Right lobe of liver (tissue), 6 donors: ENCODE results near the gene MGRN1. TPM values are rescaled to one million over a fixed set of nuclear protein-coding genes. Genes with fewer than 3 reads are reported as not detected.
"Not testable (repeated sequence)": the region's sequence is repeated elsewhere in the genome, so short reads cannot be mapped to it uniquely, and the experiment has no call there.

Experiments used
- ATAC-seq, 4 donors: fragments of 200-7000 bp; cut with Tn5 transposase; one replicate each; pipeline ENCODE4 v1.9.1; 2020; ENCODE audit warnings: mild to moderate bottlenecking in 4 of 4, moderate library complexity in 4 of 4
- DNase-seq, 3 donors: peaks; one replicate each; pipeline ENCODE4 v3.0.0-alpha.2; 2020
- H3K27ac ChIP-seq, 3 donors: fragments of 200-600 bp; one replicate each; pipeline ENCODE4 v1.8.0; 2022
- H3K27me3 ChIP-seq, 2 donors: fragments of 200-600 bp; one replicate each; pipeline ENCODE4 v1.8.0; 2022
- H3K36me3 ChIP-seq, 4 donors: fragments of 200-600 bp; sonication (generic) in 1 of 4; one replicate each; pipeline versions ENCODE4 v1.5.1 to v1.8.0; 2017 to 2022; ENCODE audit warnings: control low read depth in 1 of 4
- H3K4me1 ChIP-seq, 4 donors: fragments of 200-600 bp; sonication (generic) in 1 of 4; one replicate each; pipeline versions ENCODE4 v1.5.1 to v1.8.0; 2017 to 2022; ENCODE audit warnings: control low read depth in 1 of 4
- H3K4me3 ChIP-seq, 3 donors: fragments of 200-600 bp; one replicate each; pipeline ENCODE4 v1.8.0; 2022
- H3K9me3 ChIP-seq, 4 donors: fragments of 200-600 bp; sonication (generic) in 1 of 4; one replicate each; pipeline versions ENCODE4 v1.5.1 to v1.8.0; 2017 to 2022; ENCODE audit warnings: control low read depth in 1 of 4
- CTCF ChIP-seq, 4 donors: fragments of 200-600 bp in 3 of 4; fragments of 450-650 bp in 1 of 4; IDR thresholded peaks; one replicate each; pipeline versions ENCODE4 v1.5.1 to v1.8.0; 2016 to 2022; ENCODE audit warnings: antibody characterized with exemption in 4 of 4, mild to moderate bottlenecking in 2 of 4
- POLR2A ChIP-seq: fragments of 450-650 bp; IDR thresholded peaks from one replicate; pipeline ENCODE4 v1.6.1; 2017; ENCODE audit warnings: antibody characterized with exemption, mild to moderate bottlenecking
- WGBS: methylation state at CpG from one replicate; pipeline ENCODE4 v1.1.6; 2018; ENCODE audit warnings: low coverage, low lambda C conversion rate; ENCODE audit not compliant: insufficient coverage; ENCODE audit errors: missing lambda C conversion rate; 5-methylcytosine and 5-hydroxymethylcytosine counted together
- intact Hi-C, 2 donors: fragments of 100-400 bp; cut with DNase I; formaldehyde crosslinking; loops; one replicate each; pipeline versions ENCODE4 v1.11.2 to v1.14.1; 2022
- total RNA-seq, 6 experiments: library from RNA; depleted of rRNA in 2 of 6; stranded (reverse); fragments of >200 nt in 2 of 6; fragmentation: NEBNext Ultra II Directional in 3 of 6; extraction: Animal tissue kit (Norgen Biotek cat#: 25700) in 3 of 6; gene quantifications; one replicate each; pipeline versions ENCODE4 v1.1.0 to v1.2.4, GENCODE V29; 2016 to 2023
- donor health status: DM: no; HTN: yes; CAD: no.
- donor health status: DM: no; HTN: no; CAD: no.
- donor health status: DM: no; HTN: no; CAD: no.
- donor health status: DM: no; HTN: yes; CAD: no.
- donor health status: DM: no; HTN: yes; CAD: no.

Gene MGRN1
- total RNA-seq, 6 experiments from 2014 or later, result 42.5 to 67.3 (median 49.5) TPM

- Histone ChIP-seq H3K9me3 (no peaks in the 10 kb centered on the region), H3K4me1 (peaks cover 0 to 37% (median 17%) of the 10 kb centered on the region in 4 donors), H3K36me3 (peaks cover 0 to 10% (median 0%) of the 10 kb centered on the region in 4 donors), H3K4me3 (no peak overlapping the region), H3K27me3 (no peaks in the 10 kb centered on the region), H3K27ac (peak overlapping the region in 1 of 3 donors; percentile 37)
- 66% methylated on average over 11 of the region's 25 CpGs for WGBS
- intact Hi-C loops, result no loop called here
- ATAC-seq (no peak), DNase-seq (no peak)
- no peak for TF ChIP-seq CTCF (IDR thresholded peaks at IDR 0.05)
- TF ChIP-seq POLR2A, result no peak
These were observed 25.3 kb downstream of the MGRN1 start for GRCh38 chr16:4649744-4650442.

- DNase-seq, result peak; percentile 53 to 76 (median 73)
- Histone ChIP-seq H3K27ac (peak overlapping the region in 1 of 3 donors; percentile 37), H3K36me3 (peaks cover 0 to 13% (median under 1%) of the 10 kb centered on the region in 4 donors), H3K4me1 (peaks cover 0 to 38% (median 17%) of the 10 kb centered on the region in 4 donors)
- H3K27me3 ChIP-seq, H3K9me3 ChIP-seq, intact Hi-C loops, H3K4me3 ChIP-seq: not testable (repeated sequence)
- TF ChIP-seq CTCF (IDR thresholded peaks at IDR 0.05), result peak; percentile 66 to 83 (median 76)
- 76% methylated on average over 11 of the region's 15 CpGs for WGBS
- ATAC-seq, result peak; percentile 14 to 48 (median 28)
These were observed 25.9 kb downstream of the MGRN1 start for GRCh38 chr16:4650443-4651074.

- H3K9me3 ChIP-seq, result no peaks in the 10 kb centered on the region
- no peak for DNase-seq
- intact Hi-C loops, result no loop called here
- no peak overlapping the region for H3K4me3 ChIP-seq
- H3K27me3 ChIP-seq, result no peaks in the 10 kb centered on the region
- H3K27ac ChIP-seq, result no peak overlapping the region
- H3K36me3 ChIP-seq, result peaks cover 0 to 21% (median 3%) of the 10 kb centered on the region in 4 donors
- ATAC-seq, result no peak
- 90% methylated on average over 5 of the region's 13 CpGs for WGBS
- TF ChIP-seq CTCF (IDR thresholded peaks at IDR 0.05) (no peak), POLR2A (no peak)
- peaks cover 0 to 38% (median 17%) of the 10 kb centered on the region in 4 donors for H3K4me1 ChIP-seq
These were observed 27.2 kb downstream of the MGRN1 start for GRCh38 chr16:4651827-4652226.

- DNase-seq (no peak), ATAC-seq (peak in 3 of 4 donors; percentile 1 to 37 (median 24))
- Histone ChIP-seq H3K9me3 (no peaks in the 10 kb centered on the region), H3K27me3 (no peaks in the 10 kb centered on the region), H3K4me3 (no peak overlapping the region), H3K27ac (peak overlapping the region; percentile 66 to 90 (median 81)), H3K36me3 (peaks cover 0 to 26% (median 7%) of the 10 kb centered on the region in 4 donors), H3K4me1 (peaks cover 0 to 38% (median 17%) of the 10 kb centered on the region in 4 donors)
- WGBS, result no CpG with 5 or more reads among the region's 25 CpGs
- intact Hi-C loops, result no loop called here
- TF ChIP-seq POLR2A (no peak), CTCF (IDR thresholded peaks at IDR 0.05) (no peak)
These were observed 27.9 kb downstream of the MGRN1 start for GRCh38 chr16:4652561-4652960.
